Ovary (tissue), 9 donors: Measurements from ENCODE around the gene AFAP1. TPM values are rescaled to one million over a fixed set of nuclear protein-coding genes. Genes with fewer than 3 reads are reported as not detected.

ENCODE experiments used
- DNase-seq, 5 donors: peaks; one replicate each; pipeline ENCODE4 v3.0.0-alpha.2; 2019 to 2020
- H3K27ac ChIP-seq, 2 donors: fragments of 200-600 bp; one replicate each; pipeline versions ENCODE4 v1.5.1 to v1.8.0; 2019 to 2022
- H3K27me3 ChIP-seq: fragments of 200-600 bp; one replicate; pipeline ENCODE4 v1.8.0; 2022
- H3K36me3 ChIP-seq: fragments of 200-600 bp; sonication (generic); one replicate; pipeline ENCODE4 v1.5.1; 2019
- H3K4me1 ChIP-seq: one replicate; pipeline ENCODE4 v1.8.1; 2013; ENCODE audit warnings: mild to moderate bottlenecking, moderate library complexity; ENCODE audit not compliant: insufficient read depth
- H3K4me3 ChIP-seq: fragments of 200-600 bp; sonication (generic); one replicate; pipeline ENCODE4 v1.5.1; 2017
- H3K9me3 ChIP-seq, 2 donors: fragments of 200-600 bp in 1 of 2; sonication (generic) in 1 of 2; one replicate each; pipeline versions ENCODE4 v1.5.1 to v1.8.1; 2013 to 2019; ENCODE audit warnings: mild to moderate bottlenecking in 1 of 2, moderate library complexity in 1 of 2
- EP300 ChIP-seq: sonication (generic); formaldehyde crosslinking; IDR thresholded peaks from one replicate; pipeline ENCODE4 v1.6.1; 2017; ENCODE audit warnings: antibody characterized with exemption
- POLR2A ChIP-seq: fragments of 450-650 bp; IDR thresholded peaks from one replicate; pipeline ENCODE4 v1.6.1; 2017; ENCODE audit warnings: antibody characterized with exemption, mild to moderate bottlenecking, moderate library complexity
- WGBS, 3 donors: extraction: QIAGEN DNeasy Blood & Tissue Kit in 1 of 3; methylation state at CpG; one replicate each; pipeline versions ENCODE4 v1.1.5 to v1.1.7; 2013 to 2017; 5-methylcytosine and 5-hydroxymethylcytosine counted together
- intact Hi-C, 4 donors: fragments of 100-400 bp; cut with DNase I; formaldehyde crosslinking; loops; one replicate each; pipeline versions ENCODE4 v1.11.0 to v1.15.1; 2022 to 2023
- polyA plus RNA-seq, 2 donors: library from polyadenylated mRNA; stranded (reverse); fragments of 200-250 nt in 1 of 2; fragments of 350-450 nt in 1 of 2; fragmentation: Illumina TruSeq in 1 of 2; extraction: RNeasy Lipid Tissue Mini Kit (QIAGEN cat#74804) in 1 of 2; gene quantifications; one replicate each; pipeline ENCODE4 v1.2.3, GENCODE V29; 2013 to 2014
- total RNA-seq, 7 donors: library from RNA; depleted of rRNA in 2 of 7; stranded (reverse); fragments of >200 nt in 2 of 7; fragmentation: NEBNext Ultra II Directional in 3 of 7; extraction: Animal tissue kit (Norgen Biotek cat#: 25700) in 3 of 7; gene quantifications; one replicate each; pipeline versions ENCODE4 v1.1.0 to v1.2.4, GENCODE V29; 2016 to 2023
- TF ChIP-seq, protein P1 (sequence below), 3 donors: fragments of 450-650 bp in 2 of 3; fragments of 200-600 bp in 1 of 3; IDR thresholded peaks; one replicate each; pipeline versions ENCODE4 v1.5.1 to v1.8.0; 2016 to 2022; ENCODE audit warnings: antibody characterized with exemption in 3 of 3, mild to moderate bottlenecking in 1 of 3
- donor health status: DM: no; HTN: no; CAD: no; lungs with moderate emphysema.
- donor health status: DM: no; HTN: no; CAD: no.
- donor health status: Bipolar disorder and iron deficiency.
- donor health status: DM: yes; HTN: yes; CAD: no.
- donor health status: DM: no; HTN: no; CAD: no.
- donor health status: DM: yes; HTN: yes; CAD: no.

The AFAP1 gene
- total and polyA plus RNA-seq, 9 donors, result 8.6 to 42.3 (median 23.0) TPM

DNA sequence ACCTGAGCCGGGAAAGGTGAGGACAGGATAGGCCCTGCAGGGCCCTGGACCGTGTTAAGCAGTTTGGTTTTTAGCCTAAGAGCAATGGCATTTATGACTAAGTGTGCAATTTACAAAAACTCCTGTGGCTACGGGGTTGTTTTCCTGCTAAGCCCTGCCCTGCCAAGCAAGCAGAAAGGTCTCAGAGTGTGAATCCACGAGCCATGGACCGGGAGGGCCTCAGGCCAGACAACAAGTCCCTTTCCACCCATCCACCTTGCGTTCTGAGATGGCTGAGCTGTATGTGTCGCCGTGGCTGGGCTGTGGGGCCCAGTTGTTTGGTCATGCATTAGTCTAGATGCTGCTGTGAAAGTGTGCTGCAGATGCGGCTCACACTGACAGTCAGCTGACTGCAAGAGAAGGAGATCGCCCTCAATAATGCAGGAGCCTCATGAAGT lies 33.9 kb upstream of the AFAP1 start:
- no peaks in the 10 kb centered on the region for H3K27me3 ChIP-seq
- no peak overlapping the region for H3K4me3 ChIP-seq
- H3K36me3 ChIP-seq, result no peaks in the 10 kb centered on the region
- no peak overlapping the region for H3K27ac ChIP-seq
- intact Hi-C loops, result loop anchor here in 1 of 4 donors (5.0 kb wide), 1 partner anchor 101 kb away; no protein-coding TSS in a partner anchor
- no peak for DNase-seq
- H3K9me3 ChIP-seq, result no peaks in the 10 kb centered on the region
- WGBS, 3 donors, result 43 to 61% (median 57%) methylated on average over 10 of the region's 10 CpGs
- peaks cover 11% of the 10 kb centered on the region for H3K4me1 ChIP-seq
- TF ChIP-seq EP300, result no peak
- TF ChIP-seq POLR2A, result no peak
- TF ChIP-seq, protein P1, sequence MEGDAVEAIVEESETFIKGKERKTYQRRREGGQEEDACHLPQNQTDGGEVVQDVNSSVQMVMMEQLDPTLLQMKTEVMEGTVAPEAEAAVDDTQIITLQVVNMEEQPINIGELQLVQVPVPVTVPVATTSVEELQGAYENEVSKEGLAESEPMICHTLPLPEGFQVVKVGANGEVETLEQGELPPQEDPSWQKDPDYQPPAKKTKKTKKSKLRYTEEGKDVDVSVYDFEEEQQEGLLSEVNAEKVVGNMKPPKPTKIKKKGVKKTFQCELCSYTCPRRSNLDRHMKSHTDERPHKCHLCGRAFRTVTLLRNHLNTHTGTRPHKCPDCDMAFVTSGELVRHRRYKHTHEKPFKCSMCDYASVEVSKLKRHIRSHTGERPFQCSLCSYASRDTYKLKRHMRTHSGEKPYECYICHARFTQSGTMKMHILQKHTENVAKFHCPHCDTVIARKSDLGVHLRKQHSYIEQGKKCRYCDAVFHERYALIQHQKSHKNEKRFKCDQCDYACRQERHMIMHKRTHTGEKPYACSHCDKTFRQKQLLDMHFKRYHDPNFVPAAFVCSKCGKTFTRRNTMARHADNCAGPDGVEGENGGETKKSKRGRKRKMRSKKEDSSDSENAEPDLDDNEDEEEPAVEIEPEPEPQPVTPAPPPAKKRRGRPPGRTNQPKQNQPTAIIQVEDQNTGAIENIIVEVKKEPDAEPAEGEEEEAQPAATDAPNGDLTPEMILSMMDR (IDR thresholded peaks at IDR 0.05), result no peak

DNA sequence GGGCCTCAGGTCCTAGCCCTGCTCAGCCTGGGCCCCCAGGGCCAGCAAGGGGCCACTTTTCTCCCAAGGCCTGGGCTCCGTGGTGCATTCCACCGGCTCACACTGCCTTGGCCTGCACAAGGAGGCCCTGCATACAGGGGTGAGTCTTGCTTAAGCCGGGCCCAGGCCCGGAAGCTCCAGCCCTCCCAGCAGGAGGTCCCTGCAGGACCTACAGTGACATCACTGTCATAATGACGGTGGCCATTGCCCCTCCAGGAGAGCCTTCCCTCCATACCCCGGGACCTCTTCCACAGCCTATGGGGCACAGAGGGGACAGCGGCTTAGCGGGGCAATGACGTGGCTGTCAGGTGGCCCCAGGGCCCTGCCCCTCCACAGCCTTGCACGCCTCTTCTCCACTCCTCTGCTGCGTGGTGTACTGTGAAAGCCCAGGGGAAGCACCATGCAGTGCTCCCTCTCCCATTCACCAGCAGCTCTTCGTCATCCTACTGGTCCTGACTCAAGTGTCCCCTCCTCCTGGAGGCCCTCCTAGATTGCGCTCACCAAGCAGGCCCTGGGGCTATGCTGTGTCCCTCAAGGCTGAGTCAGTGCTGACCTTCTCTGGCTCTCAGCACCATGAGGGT lies 32.3 kb upstream of the AFAP1 start:
- DNase-seq, result no peak
- Histone ChIP-seq H3K9me3 (no peaks in the 10 kb centered on the region), H3K36me3 (no peaks in the 10 kb centered on the region), H3K27ac (peak overlapping the region in 1 of 2 donors; percentile 87), H3K4me3 (no peak overlapping the region), H3K4me1 (peaks cover 10% of the 10 kb centered on the region), H3K27me3 (no peaks in the 10 kb centered on the region)
- intact Hi-C loops, result loop anchor here in 1 of 4 donors (5.0 kb wide), 1 partner anchor 100 kb away; no protein-coding TSS in a partner anchor
- TF ChIP-seq POLR2A (no peak), EP300 (no peak)
- TF ChIP-seq, protein P1 (IDR thresholded peaks at IDR 0.05), result no peak
- WGBS, 3 donors, result 85 to 88% (median 87%) methylated on average over 13 of the region's 13 CpGs

DNA sequence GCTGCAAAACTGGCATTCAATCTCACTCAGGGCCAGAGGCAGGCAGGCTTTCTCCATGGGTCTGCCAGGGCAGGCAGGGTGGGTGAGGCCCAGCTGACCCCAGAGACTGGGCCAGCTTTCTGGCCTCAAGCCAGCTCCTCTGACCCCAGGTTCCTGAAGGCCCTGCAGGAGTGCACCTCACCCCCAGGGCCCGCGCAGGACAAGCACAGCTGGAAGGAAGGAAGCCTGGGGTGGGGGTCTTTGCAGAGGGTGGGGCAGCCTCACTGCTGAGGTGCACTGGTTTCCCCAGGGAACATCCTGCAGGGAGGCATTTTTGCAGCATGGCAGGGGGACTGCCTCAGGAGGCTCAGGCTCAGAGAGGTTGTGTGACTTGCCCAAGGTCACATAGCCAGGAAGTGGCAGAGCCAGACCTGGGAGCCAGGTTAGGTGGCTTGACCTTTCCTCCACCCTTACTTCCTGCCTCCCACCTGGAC lies 31.5 kb upstream of the AFAP1 start:
- Histone ChIP-seq H3K27me3 (no peaks in the 10 kb centered on the region), H3K4me3 (no peak overlapping the region)
- WGBS, 3 donors, result 85 to 93% (median 89%) methylated on average over 2 of the region's 2 CpGs

GRCh38 chr4:7970361-7970946 lies 30.8 kb upstream of the AFAP1 start:
- 81% methylated on average over 13 of the region's 13 CpGs for WGBS, 3 donors
- TF ChIP-seq, protein P1 (IDR thresholded peaks at IDR 0.05), result no peak
- no peak for TF ChIP-seq EP300
- no peak for TF ChIP-seq POLR2A

More for the DNA sequence above, 31.5 kb upstream of the AFAP1 start:
- H3K9me3 ChIP-seq, result no peaks in the 10 kb centered on the region
- peak in 1 of 5 donors; percentile 51 for DNase-seq
- TF ChIP-seq EP300 (no peak), POLR2A (no peak)
- TF ChIP-seq, protein P1 (IDR thresholded peaks at IDR 0.05), result no peak
- peaks cover 10% of the 10 kb centered on the region for H3K4me1 ChIP-seq
- intact Hi-C loops, result loop anchor here in 1 of 4 donors (5.0 kb wide), 1 partner anchor 99 kb away; no protein-coding TSS in a partner anchor
- H3K27ac ChIP-seq, result peak overlapping the region in 1 of 2 donors; percentile 87
- no peaks in the 10 kb centered on the region for H3K36me3 ChIP-seq

More at GRCh38 chr4:7970361-7970946, 30.8 kb upstream of the AFAP1 start:
- no peaks in the 10 kb centered on the region for H3K27me3 ChIP-seq
- peak overlapping the region; percentile 36 to 87 for H3K27ac ChIP-seq
- intact Hi-C loops, result loop anchor here in 1 of 4 donors (5.0 kb wide), 1 partner anchor 98 kb away; no protein-coding TSS in a partner anchor
- peak in 1 of 5 donors; percentile 48 for DNase-seq
- peaks cover 10% of the 10 kb centered on the region for H3K4me1 ChIP-seq
- H3K4me3 ChIP-seq, result no peak overlapping the region
- H3K9me3 ChIP-seq, result no peaks in the 10 kb centered on the region
- no peaks in the 10 kb centered on the region for H3K36me3 ChIP-seq
